ENCODE data around the gene DPM2. TPM values are rescaled to one million over a fixed set of nuclear protein-coding genes. Genes with fewer than 3 reads are reported as not detected.

The DPM2 gene
- total RNA-seq, 2 donors from 2014 or later, result 18.8 to 26.0 TPM

DNA sequence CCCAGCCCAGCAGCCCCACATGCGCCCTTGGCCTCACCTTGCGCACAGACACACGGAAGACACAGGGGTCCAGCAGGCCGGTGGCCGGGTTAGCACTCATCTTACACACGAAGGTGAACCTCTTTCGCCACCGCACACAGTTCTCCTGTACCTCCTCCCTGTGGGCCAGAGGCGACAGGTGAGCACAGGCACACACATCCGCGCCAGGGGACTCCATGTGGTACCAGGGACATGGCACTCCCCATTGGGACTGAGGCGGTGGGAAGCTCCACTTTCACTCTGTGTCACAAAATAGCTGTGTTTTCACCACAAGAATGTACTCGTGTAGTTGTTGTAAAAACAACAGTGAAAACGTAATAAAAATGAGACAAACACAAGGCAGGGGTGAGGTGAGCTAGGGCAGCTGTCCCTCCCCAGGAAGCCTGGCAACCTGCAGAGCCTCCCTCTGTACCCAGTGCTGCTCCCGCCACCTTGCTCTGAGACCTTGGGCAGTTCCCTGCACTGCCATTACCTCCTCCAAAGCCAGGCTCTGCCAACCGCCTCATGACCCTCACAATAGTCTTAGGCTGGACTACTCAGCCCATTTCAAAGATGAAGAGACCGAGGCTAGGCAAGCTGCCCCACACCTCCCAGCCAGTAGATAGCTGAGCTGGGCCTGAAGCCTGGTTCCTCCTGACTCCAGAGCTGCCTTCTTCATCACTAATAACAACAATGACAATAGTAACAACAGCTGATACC, 16.3 kb upstream of the DPM2 start:
- ATAC-seq (ENCODE audit: insufficient number of reproducible peaks, low FRiP score, low read depth) (no peak), DNase-seq (ENCODE audit: low spot score) (no peak)
- no peaks in the 10 kb centered on the region for H3K9me3 ChIP-seq
- no peaks in the 10 kb centered on the region for H3K27me3 ChIP-seq (replicated peaks; ENCODE audit: insufficient read depth)
- H3K4me3 ChIP-seq, result no peak overlapping the region
- H3K4me1 ChIP-seq (ENCODE audit: control insufficient read depth in 1 of 2, low read depth in 2 of 2), result peaks cover 7 to 17% of the 10 kb centered on the region in 2 donors
- H3K36me3 ChIP-seq, result no peaks in the 10 kb centered on the region
- TF ChIP-seq, protein P1, sequence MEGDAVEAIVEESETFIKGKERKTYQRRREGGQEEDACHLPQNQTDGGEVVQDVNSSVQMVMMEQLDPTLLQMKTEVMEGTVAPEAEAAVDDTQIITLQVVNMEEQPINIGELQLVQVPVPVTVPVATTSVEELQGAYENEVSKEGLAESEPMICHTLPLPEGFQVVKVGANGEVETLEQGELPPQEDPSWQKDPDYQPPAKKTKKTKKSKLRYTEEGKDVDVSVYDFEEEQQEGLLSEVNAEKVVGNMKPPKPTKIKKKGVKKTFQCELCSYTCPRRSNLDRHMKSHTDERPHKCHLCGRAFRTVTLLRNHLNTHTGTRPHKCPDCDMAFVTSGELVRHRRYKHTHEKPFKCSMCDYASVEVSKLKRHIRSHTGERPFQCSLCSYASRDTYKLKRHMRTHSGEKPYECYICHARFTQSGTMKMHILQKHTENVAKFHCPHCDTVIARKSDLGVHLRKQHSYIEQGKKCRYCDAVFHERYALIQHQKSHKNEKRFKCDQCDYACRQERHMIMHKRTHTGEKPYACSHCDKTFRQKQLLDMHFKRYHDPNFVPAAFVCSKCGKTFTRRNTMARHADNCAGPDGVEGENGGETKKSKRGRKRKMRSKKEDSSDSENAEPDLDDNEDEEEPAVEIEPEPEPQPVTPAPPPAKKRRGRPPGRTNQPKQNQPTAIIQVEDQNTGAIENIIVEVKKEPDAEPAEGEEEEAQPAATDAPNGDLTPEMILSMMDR (IDR thresholded peaks at IDR 0.05), result no peak
- H3K27ac ChIP-seq, result no peak overlapping the region

DNA sequence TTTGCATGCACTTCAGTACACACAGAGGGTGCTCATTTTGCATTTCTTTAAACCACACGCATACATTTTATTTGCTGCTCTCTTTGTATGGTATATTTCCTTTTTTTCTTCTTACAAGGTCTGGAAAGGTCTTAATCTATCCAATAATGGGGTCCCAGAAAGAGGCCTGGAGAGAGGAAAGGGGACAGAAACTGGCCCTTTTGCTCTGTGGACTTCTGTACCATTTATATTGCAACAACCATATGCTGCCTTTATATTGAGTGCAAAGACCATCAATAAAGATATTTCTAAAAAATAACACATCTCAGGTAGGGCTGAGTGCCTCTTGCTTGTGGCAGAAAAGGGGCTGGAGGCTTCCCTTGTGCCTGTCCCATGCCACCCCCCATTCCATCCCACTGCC, 15.5 kb upstream of the DPM2 start:
- ATAC-seq (ENCODE audit: insufficient number of reproducible peaks, low FRiP score, low read depth), result no peak
- Histone ChIP-seq H3K27ac (no peak overlapping the region), H3K9me3 (no peaks in the 10 kb centered on the region)

DNA sequence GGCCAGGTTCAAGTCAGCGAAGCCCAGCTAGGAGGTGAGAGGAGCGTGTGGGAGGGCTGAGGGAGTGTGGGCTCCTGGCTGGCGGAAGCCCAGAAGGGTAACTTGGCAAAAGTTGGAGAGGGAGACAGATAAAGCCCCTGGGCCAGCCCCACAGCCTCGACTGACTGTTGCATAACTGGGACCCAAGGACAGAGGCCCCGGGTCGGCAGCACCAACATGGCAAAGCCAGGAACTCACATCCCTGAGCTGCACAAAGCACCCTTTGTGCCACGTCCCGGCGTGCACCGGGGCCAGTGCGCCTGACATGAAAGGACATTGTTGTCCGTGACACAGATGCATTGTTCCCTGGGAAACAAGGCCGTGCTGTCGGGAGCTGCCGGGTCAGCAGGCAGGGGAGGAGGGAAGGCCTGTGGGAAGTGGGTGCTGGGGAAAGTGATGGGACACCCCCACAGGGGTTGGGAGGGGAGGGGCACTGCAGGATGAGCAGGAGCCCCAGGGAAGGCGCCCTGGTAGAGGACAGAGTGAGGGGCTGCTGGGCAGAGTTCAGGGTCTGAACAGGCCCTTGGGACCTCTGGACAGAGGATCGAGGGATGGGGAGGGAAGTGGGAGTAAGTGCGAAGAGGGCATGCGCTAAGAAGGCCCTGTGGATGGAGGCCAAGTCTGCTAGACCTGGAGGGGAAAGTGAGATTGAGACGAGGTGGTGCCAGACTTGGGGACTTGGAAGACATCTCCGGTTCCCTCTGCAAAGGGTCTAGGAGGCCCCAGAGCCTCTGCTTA, 13.0 kb upstream of the DPM2 start:
- Histone ChIP-seq H3K9me3 (no peaks in the 10 kb centered on the region), H3K36me3 (peaks cover 5% of the 10 kb centered on the region), H3K4me3 (no peak overlapping the region), H3K27me3 (replicated peaks; ENCODE audit: insufficient read depth) (no peaks in the 10 kb centered on the region), H3K27ac (no peak overlapping the region), H3K4me1 (ENCODE audit: control insufficient read depth in 1 of 2, low read depth in 2 of 2) (peaks cover 7 to 16% of the 10 kb centered on the region in 2 donors)
- TF ChIP-seq, protein P1 (IDR thresholded peaks at IDR 0.05), result no peak
- DNase-seq (ENCODE audit: low spot score) (no peak), ATAC-seq (ENCODE audit: insufficient number of reproducible peaks, low FRiP score, low read depth) (no peak)

More for the DNA sequence above, 15.5 kb upstream of the DPM2 start:
- TF ChIP-seq, protein P1 (IDR thresholded peaks at IDR 0.05), result no peak
- Histone ChIP-seq H3K36me3 (no peaks in the 10 kb centered on the region), H3K4me1 (ENCODE audit: control insufficient read depth in 1 of 2, low read depth in 2 of 2) (peaks cover 7 to 17% of the 10 kb centered on the region in 2 donors), H3K27me3 (replicated peaks; ENCODE audit: insufficient read depth) (no peaks in the 10 kb centered on the region), H3K4me3 (no peak overlapping the region)
- no peak for DNase-seq (ENCODE audit: low spot score)

DNA sequence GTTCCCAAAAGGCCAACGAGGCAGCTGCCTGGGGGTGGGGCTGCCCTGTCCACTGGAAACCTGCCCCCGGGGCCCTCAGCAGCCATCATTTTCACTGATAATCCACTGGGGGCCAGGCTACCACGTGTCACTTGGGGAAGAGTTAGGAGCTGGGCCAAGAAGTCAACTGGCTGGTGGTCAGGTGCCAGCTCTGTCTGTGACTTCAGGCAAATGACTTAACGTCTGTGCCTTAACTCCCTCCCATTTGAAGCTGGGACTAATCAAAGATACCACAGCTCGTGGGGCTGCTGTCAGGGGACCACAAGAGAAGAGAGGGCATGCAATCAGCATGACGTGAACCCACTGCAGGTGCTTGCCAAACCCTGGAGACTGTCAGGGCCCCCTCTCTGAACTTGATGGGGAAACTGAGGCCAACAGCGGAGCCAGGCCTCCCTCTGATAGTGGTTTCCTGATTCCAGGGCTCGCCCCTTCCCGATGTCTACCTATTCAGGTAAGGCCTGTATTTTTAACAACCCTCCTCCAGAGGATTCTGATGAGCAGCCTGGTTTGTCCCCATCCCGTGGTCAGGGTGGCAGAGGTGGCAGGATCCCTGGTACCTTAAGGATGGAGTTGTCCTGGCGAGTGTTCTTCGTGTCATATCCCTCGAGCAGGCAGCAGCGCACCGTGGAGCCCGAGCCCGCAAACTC, 12.3 kb upstream of the DPM2 start:
- Histone ChIP-seq H3K4me3 (no peak overlapping the region), H3K27ac (no peak overlapping the region), H3K27me3 (replicated peaks; ENCODE audit: insufficient read depth) (no peaks in the 10 kb centered on the region), H3K4me1 (ENCODE audit: control insufficient read depth in 1 of 2, low read depth in 2 of 2) (peaks cover 7 to 9% of the 10 kb centered on the region in 2 donors), H3K36me3 (peaks cover 11% of the 10 kb centered on the region), H3K9me3 (no peaks in the 10 kb centered on the region)
- ATAC-seq (ENCODE audit: insufficient number of reproducible peaks, low FRiP score, low read depth), result no peak
- TF ChIP-seq, protein P1 (IDR thresholded peaks at IDR 0.05), result no peak
- no peak for DNase-seq (ENCODE audit: low spot score)

Data from thoracic aorta (tissue), 2 donors.